Measurements from ENCODE around the gene PRDM11. TPM values are rescaled to one million over a fixed set of nuclear protein-coding genes. Genes with fewer than 3 reads are reported as not detected.

The PRDM11 gene
- 15.2 TPM for total RNA-seq

DNA sequence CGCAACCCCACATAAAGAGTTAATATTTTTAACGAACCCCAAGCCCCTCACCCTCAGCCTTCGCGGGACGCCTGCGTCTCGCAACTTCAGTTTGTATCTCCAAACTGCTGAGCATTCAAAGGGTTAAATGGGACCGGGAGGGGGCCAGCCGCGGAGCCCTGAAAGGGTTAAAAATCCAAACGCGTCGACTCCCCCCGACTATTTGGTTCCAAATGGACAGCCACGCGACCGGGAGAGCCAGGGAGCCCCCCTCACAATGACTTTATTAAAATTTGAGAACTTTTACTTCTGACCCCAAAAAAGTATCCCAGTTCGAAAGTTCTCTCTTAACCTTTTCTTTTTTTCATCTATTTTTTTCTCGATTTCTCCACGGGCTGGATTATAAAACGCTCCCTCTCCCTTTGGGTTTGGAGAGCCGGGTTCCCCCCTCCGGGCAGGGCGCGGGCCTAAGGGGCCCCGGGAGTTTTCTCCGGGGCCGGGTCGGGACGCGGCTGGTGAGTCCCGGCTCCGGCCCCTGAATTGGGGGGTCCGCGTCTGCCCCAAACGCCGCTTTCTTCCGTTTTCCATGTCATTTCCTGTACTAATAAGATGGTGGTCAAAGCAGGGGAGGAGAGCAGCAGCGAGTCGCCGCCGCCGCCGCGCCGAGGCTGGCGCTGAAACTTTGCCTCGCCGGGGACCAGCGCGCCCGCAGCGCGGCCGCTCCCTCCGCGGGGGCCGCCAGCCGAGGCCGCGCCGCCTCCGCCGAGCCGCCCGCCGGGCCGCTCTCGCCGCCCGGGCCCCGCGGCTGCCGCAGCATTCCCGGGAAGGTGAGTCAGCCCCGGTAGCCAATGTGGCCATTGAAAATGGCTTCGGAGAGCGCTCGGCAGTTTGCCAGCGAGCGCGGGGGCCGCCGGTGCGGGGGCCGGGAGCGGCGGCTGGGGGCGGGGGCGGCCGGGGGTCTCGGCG, at the start of gene PRDM11:
TSS of gene PRDM11 (plus strand) at position 568 of the 945 bp plus-strand sequence. CDS start 35,128 bp downstream, outside the sequence.
- Histone ChIP-seq H3K4me3 (peak within 1 kb of the TSS; percentile 64 to 68), H3K36me3 (no peaks in the 10 kb centered on the region), H3K27me3 (no peaks in the 10 kb centered on the region), H3K9me3 (no peaks in the 10 kb centered on the region), H3K4me1 (peaks cover 40% of the 10 kb centered on the region), H3K27ac (peak within 1 kb of the TSS; percentile 93)
- intact Hi-C loops (cut with DNase I) = loop anchor here (5.0 kb wide), 1 partner anchor 61 kb away; no protein-coding TSS in a partner anchor
- no peak for TF ChIP-seq POLR2A (IDR thresholded peaks at IDR 0.05)
- TF ChIP-seq, protein P1, sequence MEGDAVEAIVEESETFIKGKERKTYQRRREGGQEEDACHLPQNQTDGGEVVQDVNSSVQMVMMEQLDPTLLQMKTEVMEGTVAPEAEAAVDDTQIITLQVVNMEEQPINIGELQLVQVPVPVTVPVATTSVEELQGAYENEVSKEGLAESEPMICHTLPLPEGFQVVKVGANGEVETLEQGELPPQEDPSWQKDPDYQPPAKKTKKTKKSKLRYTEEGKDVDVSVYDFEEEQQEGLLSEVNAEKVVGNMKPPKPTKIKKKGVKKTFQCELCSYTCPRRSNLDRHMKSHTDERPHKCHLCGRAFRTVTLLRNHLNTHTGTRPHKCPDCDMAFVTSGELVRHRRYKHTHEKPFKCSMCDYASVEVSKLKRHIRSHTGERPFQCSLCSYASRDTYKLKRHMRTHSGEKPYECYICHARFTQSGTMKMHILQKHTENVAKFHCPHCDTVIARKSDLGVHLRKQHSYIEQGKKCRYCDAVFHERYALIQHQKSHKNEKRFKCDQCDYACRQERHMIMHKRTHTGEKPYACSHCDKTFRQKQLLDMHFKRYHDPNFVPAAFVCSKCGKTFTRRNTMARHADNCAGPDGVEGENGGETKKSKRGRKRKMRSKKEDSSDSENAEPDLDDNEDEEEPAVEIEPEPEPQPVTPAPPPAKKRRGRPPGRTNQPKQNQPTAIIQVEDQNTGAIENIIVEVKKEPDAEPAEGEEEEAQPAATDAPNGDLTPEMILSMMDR (IDR thresholded peaks at IDR 0.05) = no peak
- peak in 1 of 2 donors; percentile 12 for TF ChIP-seq POLR2AphosphoS5 (IDR thresholded peaks at IDR 0.05; ENCODE audit: insufficient read depth in 1 of 2, low read depth in 1 of 2)
- peak; percentile 67 to 85 for DNase-seq (ENCODE audit: extremely low spot score in 2 of 2)

DNA sequence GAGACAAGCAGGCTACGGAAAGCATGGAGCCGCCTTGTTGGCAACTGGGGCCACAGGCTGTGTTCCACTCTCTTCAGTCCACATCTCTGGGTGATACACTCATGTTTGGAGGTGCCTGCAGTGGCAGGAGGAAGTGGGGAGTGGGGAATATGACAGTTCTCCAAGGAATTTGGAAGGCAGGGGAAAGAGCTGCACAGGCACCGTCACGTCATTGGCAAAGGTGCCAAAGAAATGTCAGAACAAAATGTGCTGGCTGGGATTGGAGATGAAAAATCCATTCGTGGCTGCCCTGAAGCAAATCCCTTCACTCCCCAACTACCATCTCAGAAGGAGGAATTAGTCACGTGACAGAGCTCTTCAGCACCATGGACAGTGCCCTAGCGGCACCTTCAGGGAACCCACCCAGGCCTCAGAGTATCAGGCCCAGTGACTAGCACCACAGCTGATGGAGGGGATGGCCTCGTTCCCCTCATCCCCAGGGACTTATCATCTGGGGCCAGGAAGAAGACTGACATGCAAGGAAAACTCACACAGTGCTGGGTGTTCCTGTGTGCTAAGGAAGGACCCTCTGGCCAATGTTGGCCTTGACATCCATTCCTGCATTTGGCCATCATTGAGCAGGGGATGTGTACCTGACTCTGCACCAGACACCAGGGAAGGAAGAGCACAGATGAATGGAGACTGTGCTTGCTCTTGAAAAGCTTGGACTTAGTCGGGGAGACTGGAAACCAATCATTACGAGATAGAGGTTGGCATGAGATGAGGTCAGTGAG, 48.5 kb upstream of the PRDM11 start:
- TF ChIP-seq POLR2A (IDR thresholded peaks at IDR 0.05) = no peak
- peak in 1 of 2 donors; percentile 40 for TF ChIP-seq POLR2AphosphoS5 (IDR thresholded peaks at IDR 0.05; ENCODE audit: insufficient read depth in 1 of 2, low read depth in 1 of 2)
- Histone ChIP-seq H3K27me3 (no peaks in the 10 kb centered on the region), H3K36me3 (no peaks in the 10 kb centered on the region), H3K4me1 (peaks cover 10% of the 10 kb centered on the region), H3K9me3 (no peaks in the 10 kb centered on the region), H3K27ac (no peak overlapping the region), H3K4me3 (no peak overlapping the region)
- intact Hi-C loops (cut with DNase I) = no loop called here
- peak; percentile 85 to 96 for DNase-seq (ENCODE audit: extremely low spot score in 2 of 2)

DNA sequence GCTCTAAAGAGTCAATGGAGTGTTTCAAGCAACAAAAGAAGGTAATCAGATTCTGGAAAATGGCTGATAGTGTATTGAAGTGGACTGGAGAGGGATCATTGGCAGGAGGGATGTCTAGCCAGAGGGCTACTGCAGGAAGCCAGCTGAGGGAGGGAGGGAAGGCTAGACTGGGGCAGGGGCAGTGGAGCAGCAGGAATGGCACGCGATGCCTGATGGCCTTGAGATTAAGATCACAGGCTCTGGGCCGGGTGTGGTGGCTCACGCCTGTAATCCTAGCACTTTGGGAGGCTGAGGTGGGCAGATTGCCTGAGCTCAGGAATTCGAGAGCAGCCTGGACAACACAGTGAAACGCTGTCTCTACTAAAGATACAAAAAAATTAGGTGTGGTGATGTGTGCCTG, 47.5 kb upstream of the PRDM11 start:
- no peaks in the 10 kb centered on the region for H3K36me3 ChIP-seq
- peaks cover 8% of the 10 kb centered on the region for H3K4me1 ChIP-seq
- TF ChIP-seq, protein P1 (IDR thresholded peaks at IDR 0.05) = no peak
- no peak for TF ChIP-seq POLR2AphosphoS5 (IDR thresholded peaks at IDR 0.05; ENCODE audit: insufficient read depth in 1 of 2, low read depth in 1 of 2)
- no peak for TF ChIP-seq POLR2A (IDR thresholded peaks at IDR 0.05)
- DNase-seq (ENCODE audit: extremely low spot score in 2 of 2) = peak; percentile 43 to 49
- no peaks in the 10 kb centered on the region for H3K9me3 ChIP-seq
- no peak overlapping the region for H3K27ac ChIP-seq
- no peak overlapping the region for H3K4me3 ChIP-seq
- intact Hi-C loops (cut with DNase I) = no loop called here
- H3K27me3 ChIP-seq = no peaks in the 10 kb centered on the region

DNA sequence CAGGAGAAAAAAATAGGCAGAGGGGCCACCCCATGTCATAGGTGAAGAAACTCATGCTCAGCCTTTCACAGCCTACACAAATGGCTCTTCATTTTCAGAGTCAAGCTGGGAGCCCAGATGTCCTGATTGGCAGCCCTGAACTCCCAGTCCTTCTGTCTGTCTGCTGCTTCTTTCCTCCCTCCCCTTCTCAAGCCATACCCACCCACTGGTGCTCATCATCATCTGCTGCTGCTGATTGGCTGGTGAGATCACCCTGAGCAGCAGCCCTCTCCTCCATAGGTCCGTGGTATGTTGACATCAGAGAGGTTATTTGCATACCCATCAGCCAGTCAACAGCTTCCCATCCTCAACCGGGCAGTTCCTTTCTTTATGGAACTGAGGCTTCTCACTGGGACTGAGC, 46.1 kb upstream of the PRDM11 start:
- Histone ChIP-seq H3K36me3 (no peaks in the 10 kb centered on the region), H3K4me3 (no peak overlapping the region), H3K4me1 (peaks cover 8% of the 10 kb centered on the region), H3K27ac (no peak overlapping the region), H3K9me3 (no peaks in the 10 kb centered on the region), H3K27me3 (no peaks in the 10 kb centered on the region)
- DNase-seq (ENCODE audit: extremely low spot score in 2 of 2) = peak; percentile 76 to 88
- intact Hi-C loops (cut with DNase I) = no loop called here
- TF ChIP-seq, protein P1 (IDR thresholded peaks at IDR 0.05) = no peak
- no peak for TF ChIP-seq POLR2AphosphoS5 (IDR thresholded peaks at IDR 0.05; ENCODE audit: insufficient read depth in 1 of 2, low read depth in 1 of 2)
- no peak for TF ChIP-seq POLR2A (IDR thresholded peaks at IDR 0.05)

DNA sequence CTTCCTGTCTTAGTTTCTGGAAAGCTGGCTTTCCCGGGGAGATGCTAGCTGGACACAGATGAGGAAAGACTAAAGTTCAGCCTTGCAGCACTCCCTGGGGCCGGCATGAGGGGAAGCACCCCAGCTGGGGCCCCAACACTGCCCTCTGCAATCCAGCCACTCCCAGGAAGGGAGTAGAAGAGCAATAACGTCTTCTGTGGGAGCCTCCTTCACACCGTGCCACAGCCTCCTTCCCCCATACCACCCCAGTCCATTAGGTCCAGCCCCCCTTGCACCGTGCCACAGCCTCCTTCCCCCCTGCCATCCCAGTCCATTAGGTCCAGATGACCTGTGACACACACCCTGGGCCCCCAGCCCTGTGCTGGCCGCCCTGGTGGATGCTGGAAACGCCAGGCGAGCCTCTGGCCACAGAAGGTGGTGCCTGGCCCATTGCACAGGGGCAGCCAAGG, 44.1 kb upstream of the PRDM11 start:
- Histone ChIP-seq H3K4me1 (peaks cover 8% of the 10 kb centered on the region), H3K36me3 (no peaks in the 10 kb centered on the region), H3K9me3 (no peaks in the 10 kb centered on the region), H3K27ac (no peak overlapping the region), H3K27me3 (no peaks in the 10 kb centered on the region), H3K4me3 (no peak overlapping the region)
- TF ChIP-seq POLR2A (IDR thresholded peaks at IDR 0.05) = no peak
- no peak for TF ChIP-seq POLR2AphosphoS5 (IDR thresholded peaks at IDR 0.05; ENCODE audit: insufficient read depth in 1 of 2, low read depth in 1 of 2)
- TF ChIP-seq, protein P1 (IDR thresholded peaks at IDR 0.05) = no peak
- DNase-seq (ENCODE audit: extremely low spot score in 2 of 2) = peak; percentile 77 to 90
- intact Hi-C loops (cut with DNase I) = no loop called here

All from vagina (tissue), 2 donors.